Measurements from ENCODE around the gene DGKG. TPM values are rescaled to one million over a fixed set of nuclear protein-coding genes. Genes with fewer than 3 reads are reported as not detected.

The DGKG gene
- total RNA-seq, 3 donors from 2014 or later (not counting 1 experiment from before 2014, with no cell fraction given), result 0.25 to 1.6 (median 0.63) TPM

DNA sequence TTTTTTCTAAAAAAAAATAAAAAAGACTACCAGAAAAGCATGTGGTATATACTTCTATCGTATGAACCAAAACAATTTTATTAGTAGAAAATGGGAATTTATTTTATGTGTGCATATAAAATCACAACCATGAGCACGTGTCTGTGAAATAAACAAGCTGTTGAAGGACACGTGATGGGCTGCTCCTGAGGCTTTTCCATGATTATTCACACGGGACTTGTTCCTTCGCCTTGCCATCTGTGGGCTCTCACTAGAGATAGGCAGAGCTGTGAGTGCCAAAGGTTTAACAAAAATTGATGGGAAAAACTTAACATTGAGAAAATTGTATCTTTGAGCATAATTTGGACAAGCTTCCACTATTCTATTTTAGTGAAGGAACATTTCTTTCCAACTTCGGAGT, 240.8 kb downstream of the DGKG start:
- Mint-ChIP-seq H3K4me3 (no peak overlapping the region), H3K36me3 (no peaks in the 10 kb centered on the region), H3K27me3 (ENCODE audit: low read depth in 2 of 2) (peaks cover 38 to 58% of the 10 kb centered on the region in 2 donors), H3K9me3 (peaks cover 0 to 6% of the 10 kb centered on the region in 2 donors), H3K4me1 (peaks cover 6 to 8% of the 10 kb centered on the region in 2 donors), H3K27ac (no peak overlapping the region)
- Histone ChIP-seq H3K27ac (ENCODE audit: low read length) (no peak overlapping the region), H3K27me3 (ENCODE audit: control insufficient read depth, insufficient read depth, low read length) (peaks cover 7% of the 10 kb centered on the region), H3K4me1 (ENCODE audit: control insufficient read depth, insufficient read depth, low read length) (no peaks in the 10 kb centered on the region), H3K9me3 (ENCODE audit: control insufficient read depth, insufficient read depth, low read length) (no peaks in the 10 kb centered on the region), H3K4me3 (ENCODE audit: low read length) (no peak overlapping the region), H3K36me3 (ENCODE audit: control insufficient read depth, insufficient read depth, low read length) (no peaks in the 10 kb centered on the region)
- TF ChIP-seq, protein P1, sequence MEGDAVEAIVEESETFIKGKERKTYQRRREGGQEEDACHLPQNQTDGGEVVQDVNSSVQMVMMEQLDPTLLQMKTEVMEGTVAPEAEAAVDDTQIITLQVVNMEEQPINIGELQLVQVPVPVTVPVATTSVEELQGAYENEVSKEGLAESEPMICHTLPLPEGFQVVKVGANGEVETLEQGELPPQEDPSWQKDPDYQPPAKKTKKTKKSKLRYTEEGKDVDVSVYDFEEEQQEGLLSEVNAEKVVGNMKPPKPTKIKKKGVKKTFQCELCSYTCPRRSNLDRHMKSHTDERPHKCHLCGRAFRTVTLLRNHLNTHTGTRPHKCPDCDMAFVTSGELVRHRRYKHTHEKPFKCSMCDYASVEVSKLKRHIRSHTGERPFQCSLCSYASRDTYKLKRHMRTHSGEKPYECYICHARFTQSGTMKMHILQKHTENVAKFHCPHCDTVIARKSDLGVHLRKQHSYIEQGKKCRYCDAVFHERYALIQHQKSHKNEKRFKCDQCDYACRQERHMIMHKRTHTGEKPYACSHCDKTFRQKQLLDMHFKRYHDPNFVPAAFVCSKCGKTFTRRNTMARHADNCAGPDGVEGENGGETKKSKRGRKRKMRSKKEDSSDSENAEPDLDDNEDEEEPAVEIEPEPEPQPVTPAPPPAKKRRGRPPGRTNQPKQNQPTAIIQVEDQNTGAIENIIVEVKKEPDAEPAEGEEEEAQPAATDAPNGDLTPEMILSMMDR (IDR thresholded peaks at IDR 0.05), result no peak
- ATAC-seq (no peak), DNase-seq (no peak)
- intact Hi-C loops (cut with micrococcal nuclease), result no loop called here
- WGBS (ENCODE audit: insufficient coverage), result 92% methylated on average over 6 of the region's 6 CpGs

DNA sequence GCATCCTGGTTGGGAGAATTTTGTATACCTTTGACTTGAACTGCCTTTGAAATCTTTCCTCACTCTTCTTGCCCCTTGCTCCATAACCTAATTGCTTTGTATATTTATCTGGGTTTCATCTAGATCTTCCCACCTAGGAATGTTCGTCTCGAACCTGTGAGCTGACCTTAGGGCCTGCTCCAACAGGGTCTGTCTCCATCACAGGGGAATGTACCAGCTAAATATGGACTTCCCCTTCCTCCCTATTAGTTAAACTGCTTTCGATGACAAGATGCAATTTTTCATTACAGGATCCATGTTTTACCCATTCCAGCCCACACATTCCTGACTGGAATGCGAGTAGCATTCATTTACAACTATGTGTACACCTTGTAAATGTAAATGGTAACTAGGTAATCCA, 242.5 kb downstream of the DGKG start:
- Histone ChIP-seq H3K36me3 (ENCODE audit: control insufficient read depth, insufficient read depth, low read length) (no peaks in the 10 kb centered on the region), H3K27ac (ENCODE audit: low read length) (no peak overlapping the region), H3K4me1 (ENCODE audit: control insufficient read depth, insufficient read depth, low read length) (no peaks in the 10 kb centered on the region), H3K4me3 (ENCODE audit: low read length) (no peak overlapping the region), H3K9me3 (ENCODE audit: control insufficient read depth, insufficient read depth, low read length) (no peaks in the 10 kb centered on the region), H3K27me3 (ENCODE audit: control insufficient read depth, insufficient read depth, low read length) (peaks cover 10% of the 10 kb centered on the region)
- Mint-ChIP-seq H3K4me1 (no peaks in the 10 kb centered on the region), H3K36me3 (no peaks in the 10 kb centered on the region), H3K27ac (no peak overlapping the region), H3K4me3 (no peak overlapping the region), H3K9me3 (no peaks in the 10 kb centered on the region), H3K27me3 (ENCODE audit: low read depth in 2 of 2) (peaks cover 49 to 72% of the 10 kb centered on the region in 2 donors)
- ATAC-seq (no peak), DNase-seq (no peak)
- intact Hi-C loops (cut with micrococcal nuclease), result no loop called here
- whole genome bisulfite sequencing (ENCODE audit: insufficient coverage), result 81% methylated on average over 3 of the region's 4 CpGs
- TF ChIP-seq, protein P1 (IDR thresholded peaks at IDR 0.05), result no peak

DNA sequence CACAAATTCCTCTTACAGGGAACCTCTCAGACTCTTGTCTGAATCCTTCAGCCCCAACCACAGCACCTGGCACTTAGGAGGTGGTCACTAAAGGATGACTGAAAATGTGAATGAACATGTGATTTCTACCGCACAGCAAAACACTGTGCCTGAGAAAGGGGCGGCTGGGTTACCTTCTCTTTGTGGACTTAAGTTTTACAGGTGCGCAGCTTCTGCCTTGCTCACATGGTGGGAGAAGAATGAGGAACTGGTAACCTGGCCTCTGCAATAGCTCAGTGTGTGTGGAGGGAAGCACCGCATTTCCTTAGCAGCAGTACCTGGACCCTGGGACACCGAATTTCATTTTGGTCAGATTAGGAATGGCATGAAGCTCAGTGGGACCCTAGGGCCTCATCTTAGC, 243.3 kb downstream of the DGKG start:
- ATAC-seq (no peak), DNase-seq (no peak)
- intact Hi-C loops (cut with micrococcal nuclease), result no loop called here
- Mint-ChIP-seq H3K4me3 (no peak overlapping the region), H3K36me3 (no peaks in the 10 kb centered on the region), H3K27ac (no peak overlapping the region), H3K4me1 (no peaks in the 10 kb centered on the region), H3K27me3 (ENCODE audit: low read depth in 2 of 2) (peaks cover 51 to 74% of the 10 kb centered on the region in 2 donors), H3K9me3 (no peaks in the 10 kb centered on the region)
- no peak overlapping the region for H3K27ac ChIP-seq (ENCODE audit: low read length)
- H3K4me3 ChIP-seq (ENCODE audit: low read length), result no peak overlapping the region
- no peaks in the 10 kb centered on the region for H3K9me3 ChIP-seq (ENCODE audit: control insufficient read depth, insufficient read depth, low read length)
- H3K4me1 ChIP-seq (ENCODE audit: control insufficient read depth, insufficient read depth, low read length), result no peaks in the 10 kb centered on the region
- 78% methylated on average over 5 of the region's 5 CpGs for WGBS (ENCODE audit: insufficient coverage)
- H3K27me3 ChIP-seq (ENCODE audit: control insufficient read depth, insufficient read depth, low read length), result peaks cover 10% of the 10 kb centered on the region
- no peaks in the 10 kb centered on the region for H3K36me3 ChIP-seq (ENCODE audit: control insufficient read depth, insufficient read depth, low read length)
- TF ChIP-seq, protein P1 (IDR thresholded peaks at IDR 0.05), result no peak

DNA sequence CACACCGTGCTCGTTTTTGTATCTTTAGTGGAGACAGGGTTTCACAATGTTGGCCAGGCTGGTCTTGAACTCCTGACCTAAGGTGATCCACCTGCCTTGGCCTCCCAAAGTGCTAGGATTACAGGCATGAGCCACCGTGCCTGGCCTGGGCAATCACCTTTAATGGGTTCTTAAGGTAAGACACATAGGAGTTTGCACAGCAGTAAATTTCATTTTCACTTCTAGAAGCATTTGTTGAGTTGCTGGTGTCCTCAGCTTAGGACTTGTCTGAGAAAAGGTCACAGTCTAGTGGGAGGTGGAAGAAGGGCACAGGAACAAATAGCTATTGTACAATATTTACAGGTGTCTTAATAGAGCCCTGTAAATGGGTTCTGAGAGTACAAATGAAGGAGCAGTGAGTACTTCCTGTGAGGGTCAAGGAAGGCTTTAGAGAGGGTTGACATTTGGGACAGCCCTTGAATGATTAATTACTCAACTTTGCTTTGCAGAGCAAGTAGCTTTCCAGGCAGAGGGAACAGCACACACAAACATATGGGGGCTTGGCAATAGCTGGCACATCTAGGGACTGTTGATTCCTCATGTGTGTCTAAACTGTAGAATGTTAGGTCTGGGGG, 244.4 kb downstream of the DGKG start:
- no peak for ATAC-seq
- Histone ChIP-seq H3K27ac (ENCODE audit: low read length) (no peak overlapping the region), H3K36me3 (ENCODE audit: control insufficient read depth, insufficient read depth, low read length) (no peaks in the 10 kb centered on the region), H3K4me1 (ENCODE audit: control insufficient read depth, insufficient read depth, low read length) (no peaks in the 10 kb centered on the region), H3K9me3 (ENCODE audit: control insufficient read depth, insufficient read depth, low read length) (no peaks in the 10 kb centered on the region), H3K4me3 (ENCODE audit: low read length) (no peak overlapping the region), H3K27me3 (ENCODE audit: control insufficient read depth, insufficient read depth, low read length) (peaks cover 11% of the 10 kb centered on the region)
- H3K27me3 Mint-ChIP-seq (ENCODE audit: low read depth in 2 of 2), result peaks cover 48 to 77% of the 10 kb centered on the region in 2 donors
- TF ChIP-seq, protein P1 (IDR thresholded peaks at IDR 0.05), result no peak
- no peaks in the 10 kb centered on the region for H3K9me3 Mint-ChIP-seq
- intact Hi-C loops (cut with micrococcal nuclease), result no loop called here
- H3K27ac Mint-ChIP-seq, result no peak overlapping the region
- H3K4me3 Mint-ChIP-seq, result no peak overlapping the region
- WGBS (ENCODE audit: insufficient coverage), result 93% methylated on average over 3 of the region's 3 CpGs
- no peaks in the 10 kb centered on the region for H3K4me1 Mint-ChIP-seq
- no peaks in the 10 kb centered on the region for H3K36me3 Mint-ChIP-seq
- DNase-seq, result no peak
